Osteocyte (in vitro differentiated cells): ENCODE measurements around the gene FAM3B. TPM values are rescaled to one million over a fixed set of nuclear protein-coding genes. Genes with fewer than 3 reads are reported as not detected.

Experiments used
- DNase-seq: peaks from one replicate; pipeline ENCODE4 v3.0.0; 2021; ENCODE audit warnings: mixed read lengths; ENCODE audit not compliant: unreplicated experiment; ENCODE audit errors: extremely low spot score
- H3K27ac Mint-ChIP-seq: one replicate; pipeline ENCODE4 v1.8.0; 2021; ENCODE audit warnings: mild to moderate bottlenecking, mixed read lengths; ENCODE audit not compliant: unreplicated experiment
- H3K27me3 Mint-ChIP-seq: one replicate; pipeline ENCODE4 v1.8.0; 2021; ENCODE audit warnings: mixed read lengths; ENCODE audit not compliant: unreplicated experiment
- H3K36me3 Mint-ChIP-seq: one replicate; pipeline ENCODE4 v1.8.0; 2021; ENCODE audit warnings: mixed read lengths; ENCODE audit not compliant: unreplicated experiment
- H3K4me1 Mint-ChIP-seq: one replicate; pipeline ENCODE4 v1.8.0; 2021; ENCODE audit warnings: mixed read lengths; ENCODE audit not compliant: unreplicated experiment
- H3K4me3 Mint-ChIP-seq: one replicate; pipeline ENCODE4 v1.8.0; 2021; ENCODE audit warnings: mild to moderate bottlenecking, moderate library complexity, mixed read lengths; ENCODE audit not compliant: unreplicated experiment
- H3K9me3 Mint-ChIP-seq: one replicate; pipeline ENCODE4 v1.8.0; 2021; ENCODE audit warnings: mixed read lengths; ENCODE audit not compliant: unreplicated experiment
- total RNA-seq: library from RNA; stranded (reverse); gene quantifications from 2 replicates; pipeline ENCODE4 v1.2.1, GENCODE V29; 2021
- TF ChIP-seq, protein P1 (sequence below): fragments of 200-600 bp; sonication (generic); IDR thresholded peaks from 2 replicates; pipeline ENCODE4 v1.5.0; 2021; ENCODE audit warnings: antibody characterized with exemption, mild to moderate bottlenecking, moderate library complexity

FAM3B gene
- total RNA-seq, 1 donor from 2014 or later: not detected

- H3K9me3 Mint-ChIP-seq: no peaks in the 10 kb centered on the region
- DNase-seq: peak; percentile 65
- no peak overlapping the region for H3K4me3 Mint-ChIP-seq
- no peak overlapping the region for H3K27ac Mint-ChIP-seq
- no peaks in the 10 kb centered on the region for H3K36me3 Mint-ChIP-seq
- TF ChIP-seq, protein P1, sequence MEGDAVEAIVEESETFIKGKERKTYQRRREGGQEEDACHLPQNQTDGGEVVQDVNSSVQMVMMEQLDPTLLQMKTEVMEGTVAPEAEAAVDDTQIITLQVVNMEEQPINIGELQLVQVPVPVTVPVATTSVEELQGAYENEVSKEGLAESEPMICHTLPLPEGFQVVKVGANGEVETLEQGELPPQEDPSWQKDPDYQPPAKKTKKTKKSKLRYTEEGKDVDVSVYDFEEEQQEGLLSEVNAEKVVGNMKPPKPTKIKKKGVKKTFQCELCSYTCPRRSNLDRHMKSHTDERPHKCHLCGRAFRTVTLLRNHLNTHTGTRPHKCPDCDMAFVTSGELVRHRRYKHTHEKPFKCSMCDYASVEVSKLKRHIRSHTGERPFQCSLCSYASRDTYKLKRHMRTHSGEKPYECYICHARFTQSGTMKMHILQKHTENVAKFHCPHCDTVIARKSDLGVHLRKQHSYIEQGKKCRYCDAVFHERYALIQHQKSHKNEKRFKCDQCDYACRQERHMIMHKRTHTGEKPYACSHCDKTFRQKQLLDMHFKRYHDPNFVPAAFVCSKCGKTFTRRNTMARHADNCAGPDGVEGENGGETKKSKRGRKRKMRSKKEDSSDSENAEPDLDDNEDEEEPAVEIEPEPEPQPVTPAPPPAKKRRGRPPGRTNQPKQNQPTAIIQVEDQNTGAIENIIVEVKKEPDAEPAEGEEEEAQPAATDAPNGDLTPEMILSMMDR: no peak
- peaks cover 12% of the 10 kb centered on the region for H3K27me3 Mint-ChIP-seq
- no peaks in the 10 kb centered on the region for H3K4me1 Mint-ChIP-seq
Measured at GRCh38 chr21:41364308-41364707, 47.7 kb downstream of the FAM3B start.

- DNase-seq: peak; percentile 34
- H3K36me3 Mint-ChIP-seq: no peaks in the 10 kb centered on the region
- H3K4me3 Mint-ChIP-seq: no peak overlapping the region
- H3K27me3 Mint-ChIP-seq: peaks cover 12% of the 10 kb centered on the region
- no peak overlapping the region for H3K27ac Mint-ChIP-seq
- H3K4me1 Mint-ChIP-seq: no peaks in the 10 kb centered on the region
- TF ChIP-seq, protein P1: no peak
- H3K9me3 Mint-ChIP-seq: no peaks in the 10 kb centered on the region
Measured at GRCh38 chr21:41365377-41366107, 48.9 kb downstream of the FAM3B start.

DNA sequence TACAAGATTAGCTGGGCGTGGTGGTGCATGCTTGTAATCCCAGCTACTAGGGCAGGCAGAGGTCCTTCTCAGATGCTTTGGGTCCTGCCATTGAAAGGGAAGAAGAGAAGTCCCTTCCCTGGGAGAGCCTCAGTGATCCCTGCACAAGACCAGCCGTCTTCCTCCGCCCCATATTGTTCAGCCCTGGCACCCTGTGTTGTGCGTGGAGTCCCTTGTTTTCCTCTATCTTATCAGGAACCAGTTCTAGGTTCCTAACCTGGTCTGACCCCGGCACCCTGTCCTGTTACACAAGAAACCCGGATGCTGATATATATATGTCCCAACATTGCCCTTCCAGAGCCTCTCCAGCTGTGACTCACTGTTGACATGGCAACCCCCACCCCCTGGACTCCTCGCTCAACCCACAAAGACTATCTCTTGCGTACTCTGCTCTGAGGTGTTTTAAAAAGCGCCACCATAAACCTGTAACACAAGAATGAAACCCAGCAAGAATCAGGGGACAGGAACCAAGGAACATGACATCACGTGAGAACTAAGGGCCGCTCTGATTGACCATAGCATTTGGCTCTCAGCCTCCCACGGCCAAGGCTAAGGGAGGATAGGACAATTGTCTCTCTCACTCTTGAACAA lies 50.0 kb downstream of the FAM3B start:
- no peak overlapping the region for H3K27ac Mint-ChIP-seq

DNA sequence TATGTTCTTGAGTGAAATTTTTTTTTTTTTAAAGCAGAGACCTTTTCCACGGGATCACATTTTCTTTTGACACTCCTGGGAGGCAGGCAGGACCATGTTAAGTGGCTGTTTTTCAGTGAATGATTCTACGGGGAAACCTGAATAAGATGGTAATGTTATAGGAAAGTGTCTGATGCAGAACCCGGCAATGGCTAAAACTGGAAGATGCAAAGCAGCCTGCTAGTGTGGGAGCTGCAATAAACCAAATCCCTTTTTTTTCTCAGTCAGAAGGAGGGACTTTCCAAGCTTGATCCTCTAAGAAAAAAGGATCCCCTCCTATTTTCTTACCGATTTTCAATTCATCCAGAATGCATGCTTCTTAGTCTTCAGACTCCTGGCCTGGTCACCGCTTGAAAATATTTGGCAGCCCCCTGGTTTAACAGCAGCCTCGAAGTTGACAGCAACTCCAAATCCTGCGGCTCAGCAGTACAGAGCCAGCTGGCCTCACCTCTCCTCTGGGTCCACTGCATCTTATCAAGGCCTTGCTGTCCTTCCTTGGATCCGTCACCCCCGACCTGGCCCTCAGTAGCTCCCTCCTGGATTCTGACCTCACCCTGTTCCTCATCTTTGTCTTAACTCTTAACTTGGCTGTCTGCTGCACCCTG lies 50.8 kb downstream of the FAM3B start:
- Mint-ChIP-seq H3K4me1 (no peaks in the 10 kb centered on the region), H3K9me3 (no peaks in the 10 kb centered on the region), H3K4me3 (no peak overlapping the region), H3K27me3 (peaks cover 15% of the 10 kb centered on the region), H3K27ac (no peak overlapping the region), H3K36me3 (no peaks in the 10 kb centered on the region)
- TF ChIP-seq, protein P1: no peak
- peak; percentile 38 for DNase-seq

More for the DNA sequence above, 50.0 kb downstream of the FAM3B start:
- peak; percentile 56 for DNase-seq
- no peaks in the 10 kb centered on the region for H3K9me3 Mint-ChIP-seq
- H3K4me1 Mint-ChIP-seq: no peaks in the 10 kb centered on the region
- TF ChIP-seq, protein P1: no peak
- H3K27me3 Mint-ChIP-seq: peaks cover 15% of the 10 kb centered on the region
- no peaks in the 10 kb centered on the region for H3K36me3 Mint-ChIP-seq
- no peak overlapping the region for H3K4me3 Mint-ChIP-seq
